GM19452 (cell line): ENCODE measurements around the gene R3HDM2.

Experiments
- ATAC-seq: cut with Tn5 transposase; IDR thresholded peaks from one replicate; pipeline ENCODE4 v1.9.1; 2021; ENCODE audit not compliant: unreplicated experiment

The R3HDM2 gene

DNA sequence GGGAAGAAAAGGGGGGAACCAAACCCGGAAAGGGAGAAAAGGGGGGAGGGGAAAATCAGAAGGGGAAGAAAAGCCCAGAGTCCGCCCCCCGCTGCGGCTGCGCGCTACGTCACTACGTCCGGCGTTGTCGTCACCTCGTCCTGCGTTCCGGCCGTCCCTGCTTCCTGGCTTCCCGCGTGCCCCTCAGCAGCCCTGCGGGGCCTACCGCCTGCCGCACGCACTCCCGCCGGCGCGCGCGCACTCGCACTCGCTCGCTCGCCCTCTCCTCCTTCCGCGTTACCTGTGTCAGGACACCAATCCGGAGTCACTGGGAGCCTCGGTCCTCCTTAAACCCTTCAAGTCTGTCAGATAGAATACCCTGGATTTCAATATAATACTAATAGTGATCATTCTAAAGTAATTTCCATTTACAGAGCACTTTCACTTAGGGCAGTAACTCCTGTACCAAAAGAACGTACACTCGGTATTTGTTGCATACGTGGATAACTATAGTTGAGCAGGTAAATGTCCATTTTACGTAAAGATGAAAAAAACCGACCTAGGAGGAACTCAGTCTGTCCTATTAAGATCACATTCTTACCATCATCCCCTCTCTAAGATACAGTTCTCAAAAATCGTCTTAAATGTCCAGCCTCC lies at the start of gene R3HDM2:
Gene R3HDM2, minus strand, starts transcription at position 113 of the 636 bp plus-strand sequence. CDS start 120,615 bp downstream, outside the sequence.
- peak; percentile 94 for ATAC-seq

DNA sequence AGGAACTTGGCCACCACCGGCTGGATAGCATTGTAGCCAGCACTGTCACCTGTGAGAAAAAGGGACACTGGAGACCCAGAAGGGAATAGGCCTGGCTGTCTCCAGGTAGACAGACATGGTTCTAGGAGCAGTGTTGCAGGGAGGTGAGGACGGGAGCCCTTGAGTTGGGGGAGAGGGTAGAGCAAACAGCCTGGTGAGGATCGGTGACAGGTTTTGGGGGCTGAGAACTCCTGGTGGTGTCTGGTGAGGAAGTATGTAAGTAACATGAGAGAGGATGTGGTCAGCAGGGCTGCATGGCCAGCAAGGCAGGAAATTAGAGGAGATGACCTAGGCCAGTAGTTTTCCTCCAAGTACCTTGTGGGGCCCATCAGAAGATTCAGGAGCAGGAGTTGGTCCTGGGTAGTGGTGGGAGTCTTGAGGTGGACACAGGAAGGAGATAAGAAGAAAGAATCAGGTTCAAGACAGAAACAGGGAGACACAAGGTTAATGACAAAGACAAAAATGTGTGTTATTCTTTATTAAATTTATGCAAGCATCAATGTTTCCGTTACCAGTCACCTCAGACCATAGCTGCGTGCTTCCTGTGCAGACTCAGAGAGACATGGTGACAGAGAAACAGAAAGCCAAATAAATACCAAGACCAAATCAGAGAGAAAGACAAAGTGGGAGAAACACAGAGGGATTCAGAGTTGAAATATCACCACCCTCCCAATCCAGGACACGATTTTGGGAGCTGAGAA lies 48.7 kb upstream of the R3HDM2 start, which contains the start of gene ARHGAP9:
Gene ARHGAP9, minus strand, starts transcription at position 491 of the 740 bp plus-strand sequence. Its CDS starts 460 bp downstream, at position 31.
- peak; percentile 45 for ATAC-seq

DNA sequence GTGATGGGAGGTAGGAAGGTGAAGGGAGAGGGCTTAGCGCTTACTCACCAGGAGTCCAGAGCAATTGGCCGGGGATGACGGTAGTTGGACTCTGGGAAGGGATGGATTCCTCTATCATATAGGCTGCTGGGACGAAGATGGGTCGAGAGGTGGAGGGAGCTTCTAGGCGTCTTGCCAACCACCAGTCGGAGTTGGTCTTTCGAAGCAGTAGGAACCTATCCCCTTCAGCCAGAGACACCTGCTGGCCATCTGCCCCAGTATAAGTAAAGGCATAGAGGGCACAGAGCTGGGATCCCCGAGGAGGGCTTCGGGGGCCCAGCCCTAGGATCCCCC lies 48.2 kb upstream of the R3HDM2 start:
- ATAC-seq: no peak

DNA sequence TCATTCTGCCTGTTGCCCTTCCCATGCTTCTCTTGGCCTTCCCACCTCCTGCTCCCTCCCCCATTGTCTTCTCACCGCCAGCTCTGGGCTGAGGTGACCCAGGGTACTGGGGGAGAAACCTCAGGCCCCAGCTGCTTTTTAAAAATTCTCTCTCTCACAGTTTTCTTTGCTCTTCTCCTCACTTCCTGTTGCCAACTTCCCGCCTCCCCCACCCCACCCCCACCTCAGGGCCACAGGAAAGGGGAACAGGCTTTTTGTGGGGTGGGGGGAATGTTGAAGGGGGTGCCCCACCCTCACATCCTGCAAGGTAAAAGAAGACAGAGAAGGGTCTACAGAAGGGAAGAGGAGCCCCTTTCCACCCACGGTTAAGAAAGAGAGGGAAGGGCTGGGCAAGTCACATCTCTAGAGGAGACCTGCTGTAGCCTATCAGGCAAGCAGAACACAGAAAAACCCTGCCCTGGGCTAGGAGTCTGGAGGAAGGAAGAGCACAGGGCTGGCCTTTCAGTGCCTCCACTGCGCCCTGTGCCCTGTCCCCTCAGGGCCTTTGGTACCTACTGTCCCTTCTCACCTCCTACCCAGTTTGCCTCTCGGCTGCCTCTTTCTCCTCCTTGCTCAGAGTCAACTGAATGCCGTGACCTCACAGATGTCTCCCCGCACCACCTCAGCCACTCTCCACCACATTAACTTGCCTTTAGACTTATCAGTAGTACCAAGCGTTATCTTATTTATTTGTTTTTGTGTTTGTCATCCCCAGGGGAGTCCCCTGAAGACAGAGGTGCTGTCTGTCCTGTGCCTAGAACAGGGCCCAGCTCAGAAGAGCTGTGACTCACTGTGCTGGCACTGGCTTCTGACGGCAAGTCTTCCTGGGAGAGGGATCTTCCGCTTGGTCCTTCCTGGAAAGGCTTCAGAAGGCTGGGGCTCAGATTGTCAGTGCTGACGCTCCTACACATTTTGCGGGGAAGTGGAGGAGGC lies 47.2 kb upstream of the R3HDM2 start:
- ATAC-seq: peak; percentile 38

DNA sequence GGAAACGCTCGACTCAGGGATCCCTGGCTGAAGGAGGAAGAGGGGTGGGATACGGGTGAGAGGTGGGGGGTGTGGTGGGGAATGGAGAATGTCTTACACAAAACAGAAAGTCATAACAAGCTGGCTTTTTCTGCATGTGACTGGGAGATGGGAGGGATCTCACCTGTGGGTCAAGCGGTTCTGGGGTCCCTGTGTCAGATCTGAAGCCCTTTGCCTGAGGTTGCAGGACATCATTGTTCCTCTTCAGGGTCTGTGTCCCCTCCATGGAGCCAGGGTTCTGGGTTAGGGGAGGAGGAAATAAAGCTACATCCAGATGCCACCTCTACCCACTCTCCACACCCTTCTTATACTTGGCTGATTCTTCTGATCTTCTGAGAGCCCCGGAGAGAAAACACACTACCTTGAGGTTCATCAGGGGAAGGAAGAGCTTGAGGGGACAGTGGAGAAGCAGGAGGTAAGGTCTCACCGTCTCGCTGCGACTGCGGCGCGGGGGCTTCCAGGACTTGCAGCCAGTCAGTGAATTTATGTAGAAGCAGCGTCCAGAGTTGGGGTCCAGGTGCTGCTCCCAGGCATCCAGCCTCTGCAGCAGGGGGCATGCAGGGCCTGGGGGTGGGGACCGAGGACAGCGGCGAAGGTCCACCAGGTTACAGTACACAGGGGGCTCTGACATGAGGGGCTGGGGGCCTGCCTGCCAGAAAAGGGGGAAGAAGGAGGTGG lies 46.3 kb upstream of the R3HDM2 start:
- ATAC-seq: no peak

DNA sequence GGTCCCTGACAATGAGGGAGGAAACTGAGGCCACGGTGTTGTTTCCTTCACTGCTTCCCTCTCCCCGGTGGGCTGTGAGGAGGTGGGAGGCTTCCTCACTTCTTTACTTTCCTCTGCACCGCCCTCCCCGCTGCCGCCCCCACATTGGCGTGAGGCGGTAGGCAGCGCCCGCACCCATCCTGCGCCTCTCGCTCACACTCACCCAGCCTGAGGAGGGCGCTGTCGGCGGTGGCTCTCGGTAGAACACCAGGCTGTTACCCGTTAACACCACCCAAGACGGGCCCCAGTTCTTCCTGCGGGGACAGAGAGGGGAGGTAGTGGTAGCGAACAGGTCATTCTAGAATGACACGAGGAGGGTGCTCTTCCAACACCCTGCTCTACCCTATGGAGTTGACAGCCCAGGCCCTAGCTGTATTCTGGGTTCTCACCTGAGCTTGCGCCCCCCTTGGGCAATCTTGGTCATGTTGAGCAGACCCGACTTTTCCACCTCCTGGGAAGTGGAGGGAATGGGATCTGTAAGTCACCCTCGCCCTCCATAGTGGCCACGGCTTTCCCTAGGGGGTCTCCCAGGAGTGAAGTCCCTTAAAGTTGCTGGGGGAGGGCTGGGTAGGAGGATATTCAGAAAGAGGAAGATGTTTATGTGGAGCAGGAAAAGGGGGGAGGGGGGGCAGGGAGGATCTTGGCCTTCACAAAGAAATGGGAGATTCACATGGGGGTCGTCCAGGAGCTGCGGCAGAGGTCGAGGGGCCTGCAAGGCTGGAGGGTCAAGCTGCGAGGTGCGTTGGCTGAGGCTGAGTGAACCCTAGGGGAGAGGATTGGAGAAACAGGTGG lies 45.5 kb upstream of the R3HDM2 start:
- ATAC-seq: peak; percentile 41

DNA sequence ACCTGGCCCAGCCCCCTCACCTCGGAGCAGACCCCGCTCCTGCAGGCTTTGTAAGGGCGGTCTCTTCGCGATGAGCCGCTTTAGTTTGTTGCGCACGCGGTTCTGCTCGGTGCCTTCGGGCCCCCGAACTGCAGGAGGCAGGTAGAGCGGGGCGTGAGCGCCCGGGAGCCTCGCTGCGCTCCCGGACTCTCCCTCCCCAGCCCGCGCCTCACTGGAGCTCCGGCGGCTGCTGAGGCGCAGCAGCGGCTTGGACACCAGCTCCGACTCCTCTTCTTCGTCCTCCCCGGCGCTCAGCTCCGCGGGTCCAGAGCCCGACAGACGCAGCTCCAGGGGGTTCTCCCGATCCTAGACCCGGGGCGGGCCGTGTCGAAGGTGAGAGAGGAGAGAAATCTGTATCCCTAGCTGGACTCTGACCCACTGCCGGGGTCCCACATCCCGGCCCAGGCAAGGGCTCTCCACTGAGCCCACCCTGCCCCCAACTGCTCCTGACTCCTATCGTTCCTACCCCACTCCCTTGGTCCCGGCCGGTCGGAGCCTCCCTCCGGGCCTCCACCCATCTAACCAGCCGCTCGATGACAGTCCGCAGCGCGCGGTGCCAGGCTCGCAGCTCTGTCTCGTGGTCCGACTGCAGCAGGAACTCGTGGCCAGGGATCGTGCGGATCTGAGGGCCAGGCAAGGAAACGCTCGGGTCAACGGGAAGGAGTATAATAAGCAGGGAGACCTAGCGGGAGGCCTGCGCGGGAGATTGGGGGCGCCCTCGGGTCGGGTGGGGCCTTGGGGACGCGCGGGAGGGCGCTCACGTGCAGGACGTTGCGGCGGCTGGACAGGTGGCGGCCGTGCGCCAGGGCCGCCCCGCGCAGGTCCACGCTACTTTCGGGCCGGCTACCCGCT lies 44.7 kb upstream of the R3HDM2 start:
- no peak for ATAC-seq

DNA sequence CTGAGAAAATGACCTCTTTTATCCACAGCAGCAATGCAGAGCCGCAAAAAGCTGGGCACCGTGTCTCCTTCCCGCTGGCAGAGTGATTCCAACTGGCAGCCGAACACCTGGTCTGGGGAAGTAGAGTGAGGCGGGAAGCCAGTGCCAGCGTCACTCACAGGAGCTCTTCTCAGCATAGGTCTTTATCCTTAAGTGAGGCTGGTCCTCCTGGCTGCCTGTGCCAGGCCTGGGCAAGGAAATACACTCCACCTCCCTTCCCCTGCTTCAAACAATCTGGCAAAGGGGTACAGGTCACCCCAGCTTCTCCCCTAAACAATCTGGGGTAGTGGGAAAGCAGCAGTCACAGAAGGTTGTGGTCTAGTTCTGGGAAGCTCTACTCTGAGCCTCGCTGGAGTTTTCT lies 44.0 kb upstream of the R3HDM2 start:
- ATAC-seq: no peak

DNA sequence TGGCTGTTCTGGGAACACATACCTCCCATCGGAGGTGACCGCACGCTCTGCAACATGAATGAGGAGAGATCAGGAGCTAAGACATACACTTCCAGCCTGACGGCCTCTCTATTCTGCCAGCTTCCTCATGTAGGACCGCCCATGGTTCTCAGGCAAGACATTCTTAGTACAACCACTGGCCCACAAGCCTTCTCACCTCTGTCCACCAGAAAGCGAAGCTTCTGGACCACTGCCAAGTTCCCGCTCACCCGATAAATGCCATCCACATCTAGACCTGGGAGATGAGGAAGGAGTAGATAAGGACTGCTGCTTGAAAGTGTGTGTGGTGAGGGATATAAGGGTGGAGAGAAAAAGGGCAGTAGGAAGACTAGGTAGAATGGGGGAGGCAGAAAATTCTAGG lies 43.6 kb upstream of the R3HDM2 start:
- no peak for ATAC-seq

DNA sequence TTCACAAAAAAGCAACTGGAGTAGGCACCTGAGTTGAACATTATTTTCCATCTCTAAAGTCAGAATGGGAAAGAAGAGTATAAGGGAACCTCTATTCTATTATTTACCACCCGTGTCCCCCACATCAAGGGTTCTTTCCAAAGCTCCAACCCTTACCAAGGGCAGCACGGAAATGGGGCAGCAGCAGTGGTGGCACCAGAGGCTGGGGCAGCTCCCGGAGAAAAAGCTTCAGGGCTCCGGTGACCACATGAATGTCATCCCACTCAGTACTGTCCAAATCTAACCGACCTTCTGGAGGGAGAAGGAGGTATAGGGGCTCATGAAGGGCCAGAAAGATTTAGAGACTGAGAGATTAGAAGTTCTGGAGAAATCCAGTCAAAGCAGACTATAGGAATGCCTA lies 43.0 kb upstream of the R3HDM2 start:
- ATAC-seq: no peak

DNA sequence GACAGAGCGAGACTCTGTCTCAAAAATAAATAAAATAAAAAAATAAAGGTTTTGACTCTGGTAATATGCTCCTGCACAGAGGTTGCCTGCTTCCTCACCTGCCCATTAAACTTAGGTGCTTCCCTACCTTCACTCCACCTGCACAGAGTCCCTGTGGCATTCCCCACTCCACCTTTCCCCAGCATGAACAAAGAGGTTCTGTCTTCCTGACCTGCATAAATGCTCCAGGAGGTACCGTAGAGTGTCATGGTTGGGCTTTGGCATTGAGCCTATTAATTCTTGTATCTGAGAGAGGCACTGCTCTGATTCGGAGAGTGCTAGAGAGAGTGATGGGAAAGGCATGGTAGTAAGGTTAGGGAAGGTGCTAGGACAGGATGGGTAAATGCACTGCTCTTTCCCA lies 42.5 kb upstream of the R3HDM2 start:
- no peak for ATAC-seq

DNA sequence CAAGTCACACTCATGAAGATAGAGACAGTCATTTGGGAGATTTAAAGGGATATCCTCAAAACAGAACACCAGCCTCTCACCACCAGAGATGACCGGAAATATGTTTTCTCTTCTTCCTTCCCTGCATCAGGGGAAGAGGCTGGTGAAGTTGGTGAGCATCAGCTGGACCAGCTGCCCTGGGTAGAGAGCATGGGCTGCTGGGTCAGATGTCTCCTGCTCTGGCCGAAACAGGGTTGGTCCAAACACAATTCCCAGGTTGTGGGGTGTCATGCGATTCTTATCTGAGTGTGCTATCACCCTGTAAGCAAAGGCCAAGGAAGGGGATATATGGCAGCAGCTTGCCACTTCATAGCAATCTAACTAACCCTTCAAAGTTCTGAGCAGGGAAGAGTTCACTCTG lies 41.5 kb upstream of the R3HDM2 start:
- ATAC-seq: no peak

DNA sequence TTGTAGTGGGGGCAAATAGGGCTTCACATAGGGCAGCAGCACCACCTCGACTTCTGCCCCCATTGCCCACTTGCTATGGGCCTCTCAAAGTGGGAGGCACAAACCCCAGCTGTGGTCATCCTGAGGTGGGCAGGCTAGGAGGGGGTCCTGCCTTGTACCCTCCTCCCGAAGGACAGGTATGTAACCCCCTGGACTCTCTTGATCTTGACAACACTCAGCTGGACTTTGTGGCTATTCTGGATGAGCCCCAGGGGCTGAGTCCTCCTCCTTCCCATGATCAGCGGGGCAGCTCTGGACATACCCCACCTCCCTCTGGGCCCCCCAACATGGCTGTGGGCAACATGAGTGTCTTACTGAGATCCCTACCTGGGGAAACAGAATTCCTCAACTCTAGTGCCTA lies 40.8 kb upstream of the R3HDM2 start:
- ATAC-seq: no peak

DNA sequence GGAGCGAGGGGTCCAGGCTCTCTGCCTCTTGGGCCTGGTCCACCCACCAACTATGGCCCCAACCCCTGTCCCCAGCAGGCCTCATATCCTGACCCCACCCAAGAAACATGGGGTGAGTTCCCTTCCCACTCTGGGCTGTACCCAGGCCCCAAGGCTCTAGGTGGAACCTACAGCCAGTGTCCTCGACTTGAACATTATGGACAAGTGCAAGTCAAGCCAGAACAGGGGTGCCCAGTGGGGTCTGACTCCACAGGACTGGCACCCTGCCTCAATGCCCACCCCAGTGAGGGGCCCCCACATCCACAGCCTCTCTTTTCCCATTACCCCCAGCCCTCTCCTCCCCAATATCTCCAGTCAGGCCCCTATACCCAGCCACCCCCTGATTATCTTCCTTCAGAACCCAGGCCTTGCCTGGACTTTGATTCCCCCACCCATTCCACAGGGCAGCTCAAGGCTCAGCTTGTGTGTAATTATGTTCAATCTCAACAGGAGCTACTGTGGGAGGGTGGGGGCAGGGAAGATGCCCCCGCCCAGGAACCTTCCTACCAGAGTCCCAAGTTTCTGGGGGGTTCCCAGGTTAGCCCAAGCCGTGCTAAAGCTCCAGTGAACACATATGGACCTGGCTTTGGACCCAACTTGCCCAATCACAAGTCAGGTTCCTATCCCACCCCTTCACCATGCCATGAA lies 40.3 kb upstream of the R3HDM2 start:
- ATAC-seq: no peak

DNA sequence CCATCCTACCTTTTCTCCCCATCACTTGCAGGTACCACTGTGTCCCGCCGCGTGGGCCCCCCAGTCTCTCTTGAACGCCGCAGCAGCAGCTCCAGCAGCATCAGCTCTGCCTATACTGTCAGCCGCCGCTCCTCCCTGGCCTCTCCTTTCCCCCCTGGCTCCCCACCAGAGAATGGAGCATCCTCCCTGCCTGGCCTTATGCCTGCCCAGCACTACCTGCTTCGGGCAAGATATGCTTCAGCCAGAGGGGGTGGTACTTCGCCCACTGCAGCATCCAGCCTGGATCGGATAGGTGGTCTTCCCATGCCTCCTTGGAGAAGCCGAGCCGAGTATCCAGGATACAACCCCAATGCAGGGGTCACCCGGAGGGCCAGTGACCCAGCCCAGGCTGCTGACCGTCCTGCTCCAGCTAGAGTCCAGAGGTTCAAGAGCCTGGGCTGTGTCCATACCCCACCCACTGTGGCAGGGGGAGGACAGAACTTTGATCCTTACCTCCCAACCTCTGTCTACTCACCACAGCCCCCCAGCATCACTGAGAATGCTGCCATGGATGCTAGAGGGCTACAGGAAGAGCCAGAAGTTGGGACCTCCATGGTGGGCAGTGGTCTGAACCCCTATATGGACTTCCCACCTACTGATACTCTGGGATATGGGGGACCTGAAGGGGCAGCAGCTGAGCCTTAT lies 39.6 kb upstream of the R3HDM2 start:
- no peak for ATAC-seq

DNA sequence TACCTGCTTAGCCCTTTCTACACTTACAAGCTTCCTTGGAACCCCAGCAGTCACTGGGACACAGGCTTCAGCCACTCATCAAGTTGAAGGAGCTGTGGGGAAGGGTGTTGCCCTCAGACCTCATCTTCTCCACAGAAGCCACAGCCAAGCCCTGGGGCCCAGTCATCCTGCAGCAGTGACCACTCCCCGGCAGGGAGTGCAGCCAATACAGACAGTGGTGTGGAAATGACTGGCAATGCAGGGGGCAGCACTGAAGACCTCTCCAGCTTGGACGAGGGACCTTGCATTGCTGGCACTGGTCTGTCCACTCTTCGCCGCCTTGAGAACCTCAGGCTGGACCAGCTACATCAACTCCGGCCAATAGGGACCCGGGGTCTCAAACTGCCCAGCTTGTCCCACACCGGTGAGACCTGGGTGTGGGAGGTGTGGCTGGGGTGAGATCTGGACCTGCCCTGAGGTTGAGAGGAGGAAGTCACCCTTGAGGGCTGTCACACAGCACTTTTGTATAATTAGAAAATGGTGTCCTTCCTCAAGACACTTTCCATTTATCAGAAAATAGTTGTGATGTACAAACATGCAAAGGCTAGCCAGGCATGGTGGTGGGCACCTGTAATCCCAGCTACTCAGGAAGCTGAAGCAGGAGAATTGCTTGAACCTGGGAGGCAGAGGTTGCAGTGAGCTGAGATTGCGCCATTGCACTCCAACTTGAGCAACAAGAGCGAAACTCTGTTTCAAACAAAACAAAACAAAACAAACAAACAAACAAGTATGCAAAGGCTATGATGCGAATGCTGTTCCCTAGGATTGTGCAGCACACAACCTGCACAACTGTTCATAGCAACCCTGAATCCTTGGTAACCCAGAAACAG lies 38.7 kb upstream of the R3HDM2 start:
- no peak for ATAC-seq

DNA sequence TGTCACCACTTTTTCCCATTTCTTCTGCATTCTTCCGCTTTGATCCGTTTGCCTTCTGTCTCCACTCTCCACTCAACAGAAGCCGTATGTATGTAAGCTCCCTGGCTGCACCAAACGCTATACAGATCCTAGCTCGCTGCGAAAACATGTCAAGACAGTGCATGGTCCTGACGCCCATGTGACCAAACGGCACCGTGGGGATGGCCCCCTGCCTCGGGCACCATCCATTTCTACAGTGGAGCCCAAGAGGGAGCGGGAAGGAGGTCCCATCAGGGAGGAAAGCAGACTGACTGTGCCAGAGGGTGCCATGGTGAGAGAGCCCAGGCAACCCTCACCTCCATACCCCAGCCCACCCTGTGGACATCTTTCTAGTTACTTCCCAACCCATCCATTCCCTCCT lies 37.1 kb upstream of the R3HDM2 start:
- no peak for ATAC-seq
